OCI-LY7 (cell line): Measurements from ENCODE around the gene POGK. TPM values are rescaled to one million over a fixed set of nuclear protein-coding genes. Genes with fewer than 3 reads are reported as not detected.

Experiments
- BruUV-seq: library from RNA; stranded (reverse); fragments of 400-500 nt; replicated peaks from 2 replicates; lab custom pipeline; 2021; lab: Mats Ljungman, UMichigan
- CTCF ChIA-PET: fragments of 300-600 bp; sonication (Branson Sonifier 250); formaldehyde crosslinking; loops from one replicate; lab custom pipeline; 2022; ENCODE audit warnings: antibody characterized with exemption; ENCODE audit not compliant: unreplicated experiment; lab: Charles Lee
- POLR2A ChIA-PET: fragments of 300-600 bp; sonication (Branson Sonifier 250); formaldehyde crosslinking; loops from one replicate; lab custom pipeline; 2022; ENCODE audit warnings: antibody characterized with exemption; lab: Charles Lee
- DNase-seq: peaks from one replicate; pipeline ENCODE4 v3.0.0-alpha.2; 2015; ENCODE audit warnings: low spot score
- H2AFZ ChIP-seq: fragments of 200-600 bp; sonication (generic), shearing (Covaris generic); 2 replicates; pipeline ENCODE4 v1.6.1; 2014; ENCODE audit warnings: mild to moderate bottlenecking, antibody characterized with exemption, low read length, moderate library complexity
- H3K27ac ChIP-seq: fragments of 200-600 bp; sonication (generic); 2 replicates; pipeline ENCODE4 v1.5.1; 2014; ENCODE audit warnings: mixed run types, low read depth, mild to moderate bottlenecking, moderate library complexity, low read length, inconsistent platforms; ENCODE audit not compliant: poor library complexity, severe bottlenecking
- H3K36me3 ChIP-seq: fragments of 200-600 bp; sonication (generic); 2 replicates; pipeline ENCODE4 v1.6.1; 2014; ENCODE audit warnings: mild to moderate bottlenecking, antibody characterized with exemption, low read length, moderate library complexity, mixed read lengths; ENCODE audit not compliant: insufficient read depth
- H3K4me1 ChIP-seq: fragments of 200-600 bp; sonication (generic); 2 replicates; pipeline ENCODE4 v1.5.1; 2014; ENCODE audit warnings: mild to moderate bottlenecking, low read length; ENCODE audit not compliant: insufficient read depth, poor library complexity, severe bottlenecking
- H3K4me2 ChIP-seq: fragments of 200-600 bp; sonication (generic); 2 replicates; pipeline ENCODE4 v1.6.1; 2014; ENCODE audit warnings: mild to moderate bottlenecking, low read length
- H3K4me3 ChIP-seq: fragments of 200-600 bp; sonication (generic); 2 replicates; pipeline ENCODE4 v1.5.1; 2014; ENCODE audit warnings: mild to moderate bottlenecking, low read depth, low read length; ENCODE audit not compliant: poor library complexity, severe bottlenecking
- H3K79me2 ChIP-seq: fragments of 200-600 bp; sonication (generic); 2 replicates; pipeline ENCODE4 v1.6.1; 2016; ENCODE audit warnings: low read depth, mild to moderate bottlenecking, low read length, moderate library complexity, mixed read lengths; ENCODE audit not compliant: insufficient read depth
- H3K9me2 ChIP-seq: fragments of 200-600 bp; sonication (generic); 2 replicates; pipeline ENCODE4 v1.6.1; 2016; ENCODE audit warnings: mild to moderate bottlenecking, low read length, mixed read lengths; ENCODE audit not compliant: insufficient read depth
- H3K9me3 ChIP-seq: fragments of 200-600 bp; sonication (generic); 2 replicates; pipeline ENCODE4 v1.6.1; 2014; ENCODE audit warnings: mild to moderate bottlenecking, mixed run types, low read length, mixed read lengths
- H4K20me1 ChIP-seq: fragments of 200-600 bp; sonication (generic); 2 replicates; pipeline ENCODE4 v1.6.1; 2014; ENCODE audit warnings: mild to moderate bottlenecking, antibody characterized with exemption, low read length, moderate library complexity, mixed read lengths; ENCODE audit not compliant: insufficient read depth
- CTCF ChIP-seq: fragments of 200-600 bp; sonication (generic); conservative IDR thresholded peaks from 2 replicates; pipeline ENCODE4 v1.5.1; 2014; ENCODE audit warnings: mild to moderate bottlenecking, antibody characterized with exemption, low read length, moderate library complexity, mixed read lengths
- EZH2phosphoT487 ChIP-seq: fragments of 200-600 bp; sonication (generic); IDR thresholded peaks from 2 replicates; pipeline ENCODE4 v1.6.1; 2018; ENCODE audit warnings: low read depth, borderline replicate concordance, mild to moderate bottlenecking, mixed run types, antibody characterized with exemption, low read length, moderate library complexity, mixed read lengths
- intact Hi-C: fragments of 100-400 bp; cut with micrococcal nuclease; formaldehyde crosslinking; loops from one replicate; pipeline ENCODE4 v1.10.0; 2022; ENCODE audit not compliant: unreplicated experiment
- total RNA-seq, 2 experiments: library from RNA; depleted of rRNA in 1 of 2; stranded (reverse); fragments of >200 nt in 1 of 2; shearing (Covaris generic) in 1 of 2; gene quantifications; 2 replicates each; pipeline ENCODE4 v1.2.3, GENCODE V29; 2014 to 2022

POGK gene
- total RNA-seq, 2 experiments from 2014 or later: 27.2 to 41.9 TPM

DNA sequence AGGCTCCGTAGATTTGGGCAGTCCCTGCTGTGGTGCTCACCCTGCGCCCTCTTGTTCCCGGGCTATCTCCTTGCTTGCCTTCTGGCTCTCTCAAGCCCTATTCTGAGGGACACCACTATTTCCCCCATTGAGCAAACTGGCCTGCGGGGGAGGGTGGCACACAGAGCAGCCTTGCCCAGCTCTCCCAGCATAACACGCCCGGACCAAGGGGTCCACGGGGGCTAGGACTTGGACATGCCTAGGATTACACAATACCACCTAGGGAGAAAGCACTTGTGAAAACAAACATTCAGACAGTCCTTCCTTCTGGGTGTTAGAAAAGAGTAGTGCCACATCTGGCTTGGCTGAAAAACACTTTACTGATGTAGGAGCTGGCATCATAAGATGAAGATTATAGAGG, 29.4 kb downstream of the POGK start:
- CTCF ChIA-PET: interaction anchor here (0.6 kb wide), 1 partner anchor 846 kb away, joined by 4 read pairs; no protein-coding TSS in a partner anchor
- TF ChIP-seq EZH2phosphoT487: no peak
- TF ChIP-seq CTCF: no peak
- intact Hi-C loops: no loop called here
- 0 out of 2 replicates have a peak, but pooled peaks cover 7% of the 10 kb centered on the region for H4K20me1 ChIP-seq
- H3K27ac ChIP-seq: no peak overlapping the region
- H3K36me3 ChIP-seq: peaks cover 60% of the 10 kb centered on the region
- no peaks in the 10 kb centered on the region for H3K9me2 ChIP-seq
- H3K79me2 ChIP-seq: peaks cover 32% of the 10 kb centered on the region
- no peaks in the 10 kb centered on the region for H3K4me1 ChIP-seq
- no TSS peak for BruUV-seq
- H3K4me3 ChIP-seq: no peak overlapping the region
- POLR2A ChIA-PET: interaction anchor here (0.6 to 0.8 kb wide), 3 partner anchors 12 to 190 kb away, joined by 3 to 5 read pairs (median 3); no protein-coding TSS in a partner anchor
- no peak for DNase-seq
- no peaks in the 10 kb centered on the region for H3K9me3 ChIP-seq
- no peak overlapping the region for H2AFZ ChIP-seq
- H3K4me2 ChIP-seq: no peak overlapping the region

DNA sequence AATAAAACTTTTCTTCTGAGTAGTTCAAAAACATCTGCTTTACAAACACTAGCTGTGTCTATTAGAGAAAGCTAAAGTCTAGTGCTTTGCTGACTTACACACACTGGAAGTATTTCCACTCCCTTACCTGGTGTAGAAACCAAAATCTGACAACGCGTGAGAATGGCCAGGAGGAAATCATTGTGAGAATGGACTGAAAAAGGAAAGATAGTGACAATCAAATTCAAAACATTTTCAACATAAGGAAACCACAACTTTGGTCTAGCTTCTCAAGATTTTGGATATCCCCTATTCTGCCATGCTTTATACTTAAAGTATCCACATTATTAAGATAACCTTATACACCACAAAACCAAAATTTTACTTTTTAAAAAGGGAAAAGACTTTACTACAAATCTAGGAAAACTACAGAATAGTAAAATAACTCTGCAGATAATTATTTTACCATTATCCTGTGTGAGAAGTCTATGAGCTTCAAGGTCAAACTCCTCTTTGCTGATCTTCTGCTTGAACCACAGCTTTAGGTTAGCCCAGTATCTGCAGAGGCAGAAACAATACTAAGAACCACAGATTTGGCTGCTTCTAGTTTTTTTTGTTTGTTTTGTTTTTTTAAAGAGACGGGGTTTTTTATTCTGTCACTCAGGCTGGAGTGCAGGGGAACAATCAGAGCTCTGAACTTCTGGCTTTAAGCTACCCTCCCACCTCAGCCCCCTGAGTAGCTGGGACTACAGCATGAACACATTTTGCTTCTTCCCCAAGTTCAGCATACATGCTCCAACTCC, 30.2 kb downstream of the POGK start:
- no peak overlapping the region for H2AFZ ChIP-seq
- peaks cover 3% of the 10 kb centered on the region for H3K4me1 ChIP-seq
- no peaks in the 10 kb centered on the region for H3K9me2 ChIP-seq
- H3K79me2 ChIP-seq: peaks cover 41% of the 10 kb centered on the region
- H4K20me1 ChIP-seq: 0 out of 2 replicates have a peak, but pooled peaks cover 7% of the 10 kb centered on the region
- H3K27ac ChIP-seq: no peak overlapping the region
- TF ChIP-seq CTCF: no peak
- no peak for TF ChIP-seq EZH2phosphoT487
- H3K4me3 ChIP-seq: no peak overlapping the region
- POLR2A ChIA-PET: interaction anchor here (0.6 to 1.0 kb wide), 2 partner anchors 18 to 172 kb away, joined by 3 to 5 read pairs; no protein-coding TSS in a partner anchor
- no peak for DNase-seq
- no peaks in the 10 kb centered on the region for H3K9me3 ChIP-seq
- no peak overlapping the region for H3K4me2 ChIP-seq
- no TSS peak for BruUV-seq
- CTCF ChIA-PET: no interaction called here
- intact Hi-C loops: no loop called here
- peaks cover 54% of the 10 kb centered on the region for H3K36me3 ChIP-seq

DNA sequence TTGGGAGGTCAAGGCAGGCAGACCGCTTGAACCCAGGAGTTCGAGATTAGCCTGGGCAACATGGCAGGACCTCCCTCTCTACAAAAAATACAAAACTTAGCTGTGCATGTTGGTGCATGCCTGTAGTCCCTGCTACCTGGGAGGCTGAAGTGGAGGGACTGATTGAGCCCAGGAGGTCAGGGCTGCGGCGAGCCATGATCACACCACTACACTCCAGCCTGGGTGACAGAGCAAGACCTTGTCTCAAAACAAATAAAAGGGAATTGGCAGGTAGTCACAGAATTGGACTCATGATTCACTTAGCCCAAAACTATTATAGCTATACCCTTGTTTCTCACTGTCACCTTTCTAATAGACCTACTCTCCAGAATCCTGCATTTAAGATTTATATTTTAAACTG, 31.3 kb downstream of the POGK start:
- Histone ChIP-seq H3K36me3 (peaks cover 44% of the 10 kb centered on the region), H3K27ac (no peak overlapping the region), H4K20me1 (peaks cover 15% of the 10 kb centered on the region; the same call in 1 of the 2 replicates), H3K9me2 (no peaks in the 10 kb centered on the region), H2AFZ (no peak overlapping the region), H3K4me3 (no peak overlapping the region), H3K9me3 (no peaks in the 10 kb centered on the region), H3K4me1 (peaks cover 10% of the 10 kb centered on the region), H3K79me2 (peaks cover 51% of the 10 kb centered on the region), H3K4me2 (no peak overlapping the region)
- DNase-seq: no peak
- intact Hi-C loops: no loop called here
- no TSS peak for BruUV-seq
- CTCF ChIA-PET: no interaction called here
- TF ChIP-seq CTCF: no peak
- TF ChIP-seq EZH2phosphoT487: no peak
- POLR2A ChIA-PET: interaction anchor here (1.5 to 1.7 kb wide), 2 partner anchors 7 to 30 kb away, joined by 3 to 4 read pairs; no protein-coding TSS in a partner anchor
